Renal pelvis (tissue), 12 donors: Measurements from ENCODE around the gene DCAF4L1. TPM values are rescaled to one million over a fixed set of nuclear protein-coding genes. Genes with fewer than 3 reads are reported as not detected.
A peak's percentile ranks its signal among the peaks of the same experiment; 100 is the strongest.

Source experiments
- DNase-seq: peaks from one replicate; pipeline ENCODE4 v3.0.0-alpha.2; 2013
- long read RNA-seq, 16 experiments: transcript quantifications; one replicate each; lab custom pipeline, GENCODE V29; 2026
- polyA plus RNA-seq, 3 donors: library from polyadenylated mRNA; unstranded; fragments of 120-200 nt; gene quantifications; one replicate each; pipeline ENCODE4 v1.2.1, GENCODE V29; 2013; ENCODE audit not compliant: insufficient read length in 3 of 3

Gene DCAF4L1, protein sequence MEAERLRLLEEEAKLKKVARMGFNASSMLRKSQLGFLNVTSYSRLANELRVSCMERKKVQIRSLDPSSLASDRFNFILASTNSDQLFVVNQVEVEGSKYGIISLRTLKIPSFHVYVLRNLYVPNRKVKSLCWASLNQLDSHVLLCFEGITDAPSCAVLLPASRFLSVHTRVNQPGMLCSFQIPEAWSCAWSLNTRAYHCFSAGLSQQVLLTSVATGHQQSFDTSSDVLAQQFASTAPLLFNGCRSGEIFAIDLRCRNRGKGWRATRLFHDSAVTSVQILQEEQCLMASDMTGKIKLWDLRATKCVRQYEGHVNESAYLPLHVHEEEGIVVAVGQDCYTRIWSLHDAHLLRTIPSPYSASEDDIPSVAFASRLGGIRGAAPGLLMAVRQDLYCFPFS
- under 1 TPM; 0.17 to 0.57 (median 0.55) TPM for polyA plus RNA-seq
- long read RNA-seq, donor 1, result 0 reads
- long read RNA-seq, donor 2, result 0 reads
- long read RNA-seq, donor 3, result 0 reads
- long read RNA-seq, donor 4, result 0 reads
- long read RNA-seq, donor 5, result 0 reads
- long read RNA-seq, donor 6, full-length matches to known transcripts, result 1 of 1 reads
- long read RNA-seq, donor 6, partial matches to known transcripts, result 0 of 1 reads
- long read RNA-seq, donor 6, other reads (novel, unspliced or antisense), result 0 of 1 reads
- long read RNA-seq, donor 7, result 0 reads
- long read RNA-seq, donor 8, result 0 reads
- long read RNA-seq, donor 9, result 0 reads
- long read RNA-seq, donor 10, result 0 reads
- long read RNA-seq, donor 11, result 0 reads
- long read RNA-seq, donor 12, full-length matches to known transcripts, result 3 of 3 reads
- long read RNA-seq, donor 12, partial matches to known transcripts, result 0 of 3 reads
- long read RNA-seq, donor 12, other reads (novel, unspliced or antisense), result 0 of 3 reads
- long read RNA-seq, donor 13, full-length matches to known transcripts, result 3 of 3 reads
- long read RNA-seq, donor 13, partial matches to known transcripts, result 0 of 3 reads
- long read RNA-seq, donor 13, other reads (novel, unspliced or antisense), result 0 of 3 reads
- long read RNA-seq, donor 14, result 0 reads
- long read RNA-seq, donor 15, result 0 reads
- long read RNA-seq, donor 16, result 0 reads

DNA sequence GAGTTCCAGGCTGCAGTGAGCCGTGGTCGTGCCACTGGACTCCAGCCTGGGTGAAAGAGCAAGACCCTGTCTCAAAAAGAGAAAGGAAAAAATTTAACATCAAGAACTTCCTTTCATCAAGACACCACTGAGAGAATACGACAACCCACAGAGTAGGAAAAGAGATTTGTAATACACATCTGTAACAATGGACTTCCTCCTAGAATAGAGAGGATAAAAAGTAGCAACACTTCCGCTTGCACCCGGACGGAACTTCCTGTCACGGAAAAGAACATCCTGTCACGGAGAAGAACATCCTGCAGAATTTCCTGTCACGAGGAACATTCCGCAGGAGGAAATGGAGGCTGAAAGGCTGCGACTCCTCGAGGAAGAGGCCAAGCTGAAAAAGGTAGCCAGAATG is at the start of gene DCAF4L1:
DCAF4L1 (plus strand) TSS at position 301 of the 400 bp plus-strand sequence; CDS start at position 338, 37 bp downstream.
- no peak for DNase-seq

DNA sequence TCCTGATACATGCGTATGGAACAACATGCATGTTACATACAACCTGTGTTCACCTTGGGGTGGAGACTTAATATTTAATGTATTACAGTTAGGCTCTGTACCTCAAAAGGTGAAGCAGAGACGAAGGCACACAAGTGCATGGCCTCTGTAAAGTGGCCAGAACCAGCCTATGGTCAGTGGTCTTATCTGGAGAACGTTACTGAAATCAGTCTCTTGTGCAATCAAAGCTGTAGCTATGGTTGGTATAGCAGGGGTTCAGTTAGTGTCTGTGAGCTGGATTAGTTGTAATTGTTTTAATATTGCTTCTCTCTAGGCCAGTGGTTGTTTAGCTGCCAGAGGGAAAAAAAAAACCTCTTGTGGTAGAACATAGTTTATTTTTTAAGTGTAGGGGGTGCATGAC is 48.6 kb upstream of the DCAF4L1 start:
- DNase-seq, result no peak

DNA sequence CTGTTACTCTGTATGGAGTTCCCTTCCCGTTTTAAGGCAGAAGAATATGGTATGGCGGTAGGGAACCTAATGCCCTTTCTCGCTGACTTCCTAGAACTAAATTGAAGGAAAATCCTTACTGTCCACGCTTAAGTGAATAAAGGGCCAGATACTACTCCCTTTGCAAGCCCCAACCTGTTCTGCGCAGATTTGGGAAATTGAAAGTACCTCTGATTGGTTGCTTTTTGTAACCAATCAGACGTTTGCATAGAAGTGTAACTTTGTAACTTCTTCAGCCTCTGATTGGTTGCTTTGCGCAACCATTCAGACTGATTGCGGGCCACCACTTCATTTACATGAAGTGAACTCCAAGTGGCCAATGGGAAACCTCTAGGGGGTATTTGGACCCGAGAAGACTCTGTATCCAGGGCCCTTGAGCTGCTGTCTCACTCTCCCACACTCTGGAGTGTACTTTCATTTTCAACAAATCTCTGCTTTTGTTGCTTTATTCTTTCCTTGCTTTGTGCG is 47.5 kb upstream of the DCAF4L1 start:
- no peak for DNase-seq

DNA sequence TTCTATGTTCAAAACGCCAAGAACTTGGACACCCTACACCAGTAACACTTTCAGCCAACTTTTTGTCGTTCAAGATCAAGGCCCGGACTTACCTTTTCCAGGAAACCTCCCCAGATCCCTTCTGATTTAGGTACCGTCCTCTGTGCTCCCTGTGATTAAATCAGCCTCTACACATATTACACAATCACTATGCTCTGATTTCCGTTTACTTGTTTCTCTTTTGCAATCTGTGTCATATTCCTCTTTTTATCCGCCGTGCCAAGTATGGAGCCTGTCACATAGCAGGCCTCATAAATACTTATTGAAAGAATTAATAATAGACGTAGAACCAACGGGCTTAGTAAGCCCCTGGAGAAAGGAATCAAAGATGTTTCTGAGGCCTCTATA is 47.0 kb upstream of the DCAF4L1 start:
- no peak for DNase-seq

DNA sequence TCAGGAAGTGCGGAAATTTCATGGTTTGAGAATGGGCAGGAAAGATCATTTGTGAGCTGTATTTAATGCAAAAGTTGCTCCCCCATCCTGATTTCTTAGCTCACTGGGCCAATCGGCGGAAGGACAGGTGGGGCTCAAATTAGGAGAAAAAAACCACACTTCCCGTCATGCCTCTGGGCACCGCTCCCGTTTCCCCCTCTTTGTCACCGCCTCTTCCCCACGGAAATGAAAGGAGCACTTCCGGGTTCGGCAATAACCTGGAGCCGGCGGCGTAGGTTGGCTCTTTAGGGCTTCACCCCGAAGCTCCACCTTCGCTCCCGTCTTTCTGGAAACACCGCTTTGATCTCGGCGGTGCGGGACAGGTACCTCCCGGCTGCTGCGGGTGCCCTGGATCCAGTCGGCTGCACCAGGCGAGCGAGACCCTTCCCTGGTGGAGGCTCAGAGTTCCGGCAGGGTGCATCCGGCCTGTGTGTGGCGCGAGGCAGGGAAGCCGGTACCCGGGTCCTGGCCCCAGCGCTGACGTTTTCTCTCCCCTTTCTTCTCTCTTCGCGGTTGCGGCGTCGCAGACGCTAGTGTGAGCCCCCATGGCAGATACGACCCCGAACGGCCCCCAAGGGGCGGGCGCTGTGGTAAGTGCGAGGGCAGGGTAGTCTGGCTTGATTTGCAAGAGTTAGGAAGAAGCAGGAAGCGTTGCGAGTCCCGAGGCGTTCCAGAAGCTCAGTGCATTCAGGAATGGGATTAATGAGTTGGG is 46.5 kb upstream of the DCAF4L1 start, which contains the start of gene TMEM33:
TMEM33 (plus strand) TSS at position 529 of the 751 bp plus-strand sequence; CDS start at position 585, 56 bp downstream.
- DNase-seq, result peak; percentile 88

DNA sequence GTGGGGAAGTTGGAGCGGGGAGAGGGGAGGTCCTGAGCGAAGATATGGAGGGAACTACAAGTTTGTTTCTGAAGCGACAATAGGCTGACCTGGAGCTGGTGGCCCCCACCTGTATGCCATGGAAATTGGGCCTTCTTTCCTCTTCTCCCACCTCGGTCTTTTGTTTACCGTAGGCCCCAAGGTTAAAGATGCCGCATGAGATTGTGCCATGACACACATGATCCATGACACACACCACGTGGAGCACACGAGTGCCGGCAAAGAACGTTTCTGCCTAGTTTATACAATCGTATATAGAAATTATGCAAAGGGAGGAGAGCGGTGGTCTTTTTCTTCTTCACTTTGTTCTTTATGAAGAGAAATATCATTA is 45.9 kb upstream of the DCAF4L1 start:
- no peak for DNase-seq

DNA sequence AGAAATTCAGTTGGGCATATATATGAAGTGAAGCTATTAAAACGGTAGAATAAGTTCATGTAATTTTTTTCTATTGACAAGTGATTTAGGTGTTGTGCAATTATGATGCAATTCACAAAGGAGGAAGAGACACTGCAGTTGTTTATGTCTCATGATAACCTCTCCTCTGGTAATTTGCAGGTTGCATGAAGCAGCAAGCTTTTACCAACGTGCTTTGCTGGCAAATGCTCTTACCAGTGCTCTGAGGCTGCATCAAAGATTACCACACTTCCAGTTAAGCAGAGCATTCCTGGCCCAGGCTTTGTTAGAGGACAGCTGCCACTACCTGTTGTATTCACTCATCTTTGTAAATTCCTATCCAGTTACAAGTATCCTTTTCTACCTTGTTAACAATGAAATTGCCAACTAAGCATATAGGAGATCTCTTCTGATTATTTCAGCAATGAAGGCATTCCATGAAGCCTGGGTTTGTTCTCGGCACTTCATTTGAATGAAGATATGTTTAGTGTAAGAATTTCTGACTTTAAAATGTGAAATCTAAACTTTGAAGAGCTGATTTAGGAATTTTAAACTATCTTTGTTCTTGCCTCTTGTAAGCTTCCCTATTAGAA is 42.4 kb upstream of the DCAF4L1 start:
- DNase-seq, result no peak

DNA sequence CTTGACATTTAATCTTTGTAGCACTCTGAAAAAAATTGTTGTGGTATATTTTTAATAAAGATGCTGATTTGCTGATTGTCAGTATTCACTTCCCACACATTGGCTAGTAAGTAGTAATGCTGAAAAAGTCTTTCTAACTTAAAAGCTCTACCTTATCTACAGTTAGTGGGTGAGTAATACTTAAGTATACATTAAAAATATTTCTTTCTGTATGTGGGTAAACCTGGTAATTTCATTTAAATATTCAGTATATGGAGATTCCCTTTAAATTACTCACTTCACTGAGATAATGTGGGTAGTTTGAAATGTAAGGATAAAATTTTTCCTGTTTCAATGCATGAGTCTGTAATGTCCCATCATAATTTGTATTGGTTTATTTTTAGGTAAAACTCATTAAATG is 40.7 kb upstream of the DCAF4L1 start:
- DNase-seq, result no peak

DNA sequence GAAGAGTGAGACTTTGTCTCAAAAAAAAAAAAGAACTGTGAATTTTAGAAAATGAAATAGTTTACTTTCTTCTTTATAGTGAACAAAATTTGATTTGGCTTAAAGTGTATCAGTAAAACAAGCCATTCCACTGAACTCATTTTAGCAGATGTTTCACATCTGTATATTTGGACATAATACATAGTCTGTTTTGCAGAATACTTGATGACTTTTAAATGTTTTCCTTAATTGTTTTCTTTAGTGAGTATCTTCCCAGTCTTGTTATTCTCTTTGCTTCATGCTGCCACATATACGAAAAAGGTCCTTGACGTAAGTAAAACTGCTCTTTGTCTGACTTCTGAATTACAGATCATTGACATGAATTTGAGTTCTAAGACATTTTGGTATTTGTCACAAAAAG is 38.0 kb upstream of the DCAF4L1 start:
- no peak for DNase-seq

DNA sequence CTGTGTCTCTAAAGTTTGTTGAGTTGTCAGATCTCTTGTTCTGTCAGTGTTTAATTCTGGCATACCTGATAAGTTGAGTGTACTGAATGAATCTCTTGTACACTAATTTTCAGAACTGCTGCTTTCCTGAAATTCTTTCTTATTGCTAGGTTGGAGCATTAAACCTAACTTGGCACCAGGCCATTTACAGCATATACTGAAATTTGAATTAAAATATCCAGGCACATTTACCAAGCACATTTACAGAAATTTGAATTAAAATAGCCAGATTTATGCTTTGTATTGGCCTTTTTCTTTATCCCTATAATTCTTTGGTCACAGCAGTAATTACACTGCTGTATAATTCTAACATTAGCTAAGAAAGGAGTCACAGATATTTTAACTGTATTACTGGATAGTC is 37.5 kb upstream of the DCAF4L1 start:
- DNase-seq, result no peak

DNA sequence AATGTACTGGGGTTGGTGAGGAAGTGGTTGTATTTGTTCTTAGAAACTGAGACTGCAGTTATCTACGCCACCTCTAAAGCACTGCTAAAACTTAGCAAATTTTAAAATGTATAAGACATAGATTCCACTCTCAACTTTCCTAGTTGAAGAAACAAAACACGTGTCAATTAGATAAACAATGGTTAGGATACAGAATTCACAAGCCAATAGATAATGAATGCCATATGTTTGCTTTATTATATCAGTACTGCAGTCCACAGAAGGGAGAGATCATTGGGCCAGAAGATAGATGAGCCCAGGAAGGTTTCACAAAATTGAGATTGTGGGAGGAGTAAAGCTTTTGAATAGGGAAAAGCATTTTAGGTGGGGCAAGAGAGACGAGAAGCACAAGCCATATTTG is 32.0 kb upstream of the DCAF4L1 start:
- DNase-seq, result no peak

DNA sequence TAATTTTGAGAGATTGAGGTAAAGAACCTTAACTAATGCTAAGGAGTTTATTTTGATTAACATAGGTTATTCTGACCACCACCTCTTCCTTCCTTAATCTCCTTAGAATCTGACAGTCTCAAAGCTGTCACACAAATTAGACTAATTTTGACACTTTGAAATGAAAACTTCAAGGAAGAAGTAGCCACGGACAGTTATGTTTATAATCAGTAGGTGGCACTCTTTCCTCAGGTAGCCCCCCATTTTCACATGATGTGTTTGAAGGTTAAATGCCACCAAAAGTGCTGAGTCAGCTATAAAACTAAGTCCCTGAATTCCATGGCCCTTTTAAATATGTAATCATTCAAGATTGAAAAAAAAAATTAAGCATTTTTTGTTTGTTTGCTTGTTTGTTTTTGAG is 23.9 kb upstream of the DCAF4L1 start:
- DNase-seq, result no peak

DNA sequence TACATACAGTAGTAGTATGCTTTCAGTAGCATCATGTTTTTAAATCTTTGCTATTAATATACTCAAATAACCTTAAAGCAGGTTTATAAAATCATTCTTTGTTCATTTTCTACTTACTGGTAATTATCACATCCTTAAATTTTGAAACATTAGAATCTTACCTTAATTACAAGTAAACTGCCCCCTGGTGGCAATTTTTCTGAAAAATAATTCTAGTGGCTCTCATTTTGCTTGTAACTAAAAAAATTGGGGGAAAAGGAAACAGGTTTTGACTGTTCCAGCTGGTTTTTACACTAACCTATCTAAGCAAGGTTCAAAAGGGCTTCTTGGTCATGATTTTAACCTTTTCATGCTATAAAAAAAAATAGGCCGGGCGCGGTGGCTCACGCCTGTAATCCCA is 18.5 kb upstream of the DCAF4L1 start:
- no peak for DNase-seq

DNA sequence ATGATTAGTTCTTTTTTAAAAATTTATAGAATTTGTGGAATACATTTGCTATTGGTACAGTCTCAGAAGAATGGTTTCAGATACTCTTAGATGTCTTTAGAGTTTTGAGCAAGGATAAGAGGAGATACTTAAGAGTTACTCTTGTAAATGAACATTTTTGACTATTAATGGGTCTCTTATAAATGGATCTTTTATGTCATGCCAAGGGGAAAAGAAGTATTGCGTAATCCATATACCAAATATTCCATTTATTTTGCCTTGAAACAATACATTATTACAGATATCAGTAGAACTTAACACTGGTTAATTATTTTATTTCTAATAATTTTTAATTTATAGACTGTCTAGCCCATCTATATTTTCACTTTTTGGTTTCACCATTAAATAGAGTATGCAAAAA is 17.2 kb upstream of the DCAF4L1 start:
- DNase-seq, result no peak

DNA sequence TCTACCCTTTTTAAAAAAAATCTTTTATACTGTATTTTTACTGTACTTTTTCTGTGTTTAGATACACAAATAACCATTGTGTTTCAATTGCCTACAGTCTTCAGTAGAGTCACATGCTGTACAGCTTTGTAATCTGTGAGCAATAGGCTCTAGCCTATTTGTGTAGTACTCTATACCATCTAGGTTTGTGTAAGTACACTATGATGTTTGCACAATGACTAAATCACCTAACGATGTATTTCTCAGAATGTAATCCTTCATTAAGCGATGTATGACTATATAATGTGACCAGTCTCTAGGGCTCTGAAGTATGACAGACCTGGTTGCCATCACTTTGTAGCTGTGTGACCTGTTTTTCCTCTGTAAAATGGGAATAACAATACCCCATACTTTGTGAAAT is 14.2 kb upstream of the DCAF4L1 start:
- no peak for DNase-seq

DNA sequence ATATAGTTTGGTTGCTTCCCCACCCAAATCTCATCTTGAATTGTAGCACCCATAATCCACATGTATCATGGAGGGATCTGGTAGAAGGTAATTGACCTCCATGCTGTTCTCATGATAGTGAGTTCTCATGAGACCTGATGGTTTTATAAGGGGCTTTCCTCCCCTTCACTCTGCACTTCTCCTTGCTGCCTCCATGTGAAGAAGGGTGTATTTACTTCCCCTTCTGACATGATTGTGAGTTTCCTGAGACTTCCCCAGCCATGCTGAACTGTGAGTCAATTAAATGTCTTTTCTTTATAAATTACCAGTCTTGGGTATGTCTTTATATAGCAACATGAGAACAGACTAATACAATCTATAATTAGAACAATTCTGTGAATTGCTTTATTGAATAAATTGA is 11.9 kb upstream of the DCAF4L1 start:
- no peak for DNase-seq

DNA sequence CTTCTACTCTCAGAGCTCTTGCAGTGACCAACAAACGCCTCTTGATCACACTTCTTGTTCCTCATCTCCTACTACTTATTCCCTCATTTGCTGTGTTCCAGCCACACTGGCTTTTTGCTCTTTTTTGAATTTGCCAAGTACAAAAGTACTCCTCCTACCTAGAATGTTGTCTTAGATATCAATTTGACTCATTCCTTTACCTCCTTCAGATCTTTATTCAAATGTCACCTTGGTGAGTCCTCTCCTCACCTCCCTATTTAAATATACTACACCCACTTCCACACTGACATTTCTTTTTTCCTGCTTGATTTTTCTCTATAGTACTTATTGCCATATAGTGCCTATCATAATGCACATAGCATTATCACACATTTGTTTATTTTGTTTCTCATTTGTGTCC is 6.2 kb upstream of the DCAF4L1 start:
- DNase-seq, result no peak

DNA sequence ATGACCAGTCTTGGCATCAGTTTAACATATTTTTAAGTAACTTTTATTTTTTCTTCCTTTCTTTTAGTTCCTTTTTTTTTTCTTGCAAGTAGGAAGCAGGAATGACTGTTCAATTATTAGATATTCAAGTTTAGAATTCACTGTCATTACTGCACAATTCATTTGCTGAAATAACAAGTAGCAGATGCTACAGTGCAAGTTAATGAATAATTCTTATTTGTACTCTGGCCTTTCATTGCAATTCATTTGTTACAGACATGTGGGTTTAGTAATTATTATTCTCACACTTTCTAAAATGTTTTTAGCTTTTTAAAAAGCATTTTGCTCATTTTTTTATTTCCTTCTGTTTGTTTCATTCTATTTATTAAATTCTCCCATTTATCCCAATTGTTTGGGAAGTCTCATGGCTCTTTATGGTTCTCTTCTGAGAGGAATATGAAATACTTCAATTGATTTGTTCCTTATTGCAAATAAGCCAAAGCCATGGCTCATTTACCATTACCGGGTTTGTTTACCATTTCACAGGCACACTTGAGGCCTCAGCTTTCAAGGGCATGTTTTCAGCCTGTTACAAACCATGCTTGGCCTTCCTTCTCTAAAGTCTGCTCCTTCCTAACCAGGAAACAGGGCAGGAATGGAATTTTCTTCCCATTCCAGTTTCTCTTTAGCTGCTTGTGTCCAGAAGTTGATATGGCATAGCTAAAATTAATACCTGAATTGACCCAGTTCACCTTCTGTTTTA is 4.6 kb upstream of the DCAF4L1 start:
- DNase-seq, result no peak

DNA sequence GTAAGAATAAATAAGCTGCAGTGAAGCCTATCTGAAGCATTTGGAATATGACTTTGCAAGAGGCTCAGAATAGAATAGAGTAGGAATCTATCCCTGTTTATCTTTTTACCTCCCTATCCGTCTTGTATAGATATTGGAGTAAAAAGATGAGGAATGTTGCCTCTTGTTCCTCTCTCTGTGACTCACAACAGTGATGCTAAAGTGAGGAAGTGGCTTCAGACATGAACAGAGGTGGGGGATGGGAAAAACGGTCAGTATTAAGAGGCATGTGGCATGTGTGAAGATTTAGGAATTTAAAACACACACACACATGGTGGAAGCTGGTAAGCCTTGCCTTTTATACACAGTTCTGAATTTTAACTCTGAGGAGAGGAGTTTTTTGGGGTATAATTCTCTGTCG is 3.8 kb upstream of the DCAF4L1 start:
- DNase-seq, result no peak

DNA sequence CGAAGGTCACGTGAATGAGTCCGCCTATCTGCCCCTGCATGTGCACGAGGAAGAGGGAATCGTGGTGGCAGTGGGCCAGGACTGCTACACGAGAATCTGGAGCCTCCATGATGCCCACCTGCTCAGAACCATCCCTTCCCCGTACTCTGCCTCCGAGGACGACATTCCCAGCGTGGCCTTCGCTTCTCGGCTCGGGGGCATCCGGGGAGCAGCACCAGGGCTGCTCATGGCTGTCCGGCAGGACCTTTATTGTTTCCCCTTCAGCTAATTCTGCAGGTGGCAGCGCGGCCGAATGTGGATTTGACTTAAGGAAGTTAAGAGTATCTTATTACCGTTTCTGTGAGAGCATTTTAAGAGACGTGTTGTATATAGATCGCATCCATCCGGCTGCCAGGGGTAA is 1.2 kb downstream of the DCAF4L1 start:
- DNase-seq, result no peak

DNA sequence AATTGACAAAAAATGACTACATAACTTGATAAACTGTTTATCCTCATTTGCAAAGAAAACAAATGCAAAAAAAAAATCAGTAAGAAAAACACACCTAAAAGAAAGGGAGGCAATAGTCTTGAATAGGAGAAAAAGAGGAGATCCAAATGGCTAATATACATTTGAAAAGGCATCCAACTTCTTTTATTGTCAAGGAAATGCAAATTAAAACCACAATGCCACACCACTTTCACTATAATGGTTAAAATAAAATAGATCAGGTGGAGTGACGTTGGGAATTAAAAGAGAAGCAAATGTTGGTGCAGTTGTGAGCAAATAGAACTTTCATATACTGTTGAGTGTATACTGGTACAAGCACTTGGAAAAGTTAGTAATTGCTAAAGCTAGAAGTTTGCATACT is 3.6 kb downstream of the DCAF4L1 start:
- DNase-seq, result no peak
